Hematopoietic multipotent progenitor cell treated with erythropoietin and hydrocortisone succinate and interleukin-3 and kit ligand, for 4 days (in vitro differentiated cells): ENCODE measurements around the gene CD151.

ENCODE experiments used
- DNase-seq: peaks from one replicate; pipeline ENCODE4 v3.0.0-alpha.2; 2015

Gene CD151

DNA sequence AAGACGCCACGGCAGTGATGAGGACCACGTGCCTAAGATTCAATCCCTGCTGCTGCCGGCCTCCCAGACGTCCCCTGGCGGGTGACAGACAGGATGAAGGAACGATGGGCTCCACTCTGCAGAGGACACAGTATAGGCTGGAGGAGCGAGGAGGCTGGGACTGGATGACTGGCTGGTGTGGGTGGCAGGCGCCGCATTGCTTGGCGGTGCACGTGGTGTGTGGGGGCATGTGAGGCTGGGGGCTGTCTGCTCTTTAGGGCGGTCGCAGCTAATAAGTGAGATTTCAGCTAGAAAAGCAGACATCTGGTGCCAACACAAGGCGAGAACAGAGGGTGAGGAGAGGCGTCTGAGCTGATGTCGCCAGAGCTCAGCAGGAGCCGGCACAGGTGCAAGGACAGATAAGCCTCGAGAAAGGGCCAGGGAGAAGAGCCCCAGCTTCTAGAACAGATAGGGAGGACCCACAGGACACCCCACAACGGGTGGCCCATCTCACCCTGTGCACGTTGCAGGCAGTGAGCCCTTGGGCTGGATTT, 43.1 kb downstream of the CD151 start:
- peak; percentile 90 for DNase-seq

DNA sequence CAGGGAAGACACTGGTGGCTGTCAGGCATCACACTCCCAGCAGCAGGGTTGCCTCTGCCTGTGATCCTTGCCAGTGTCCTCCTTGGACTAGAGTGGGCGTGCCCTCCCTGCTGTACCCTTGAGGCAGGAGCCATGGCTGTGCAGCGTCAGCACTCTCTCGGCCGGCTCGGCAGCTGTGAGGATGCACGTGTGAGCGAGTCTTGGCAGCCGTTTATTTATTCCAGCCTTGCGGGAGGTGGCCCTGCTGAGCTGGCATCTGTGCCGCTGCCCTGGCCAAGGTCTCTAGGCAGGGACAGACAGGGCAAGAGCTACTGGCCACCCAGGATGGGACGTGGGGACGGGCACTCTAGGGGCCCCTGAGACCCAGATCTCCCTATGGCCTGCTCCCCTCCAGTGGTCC, 43.8 kb downstream of the CD151 start:
- no peak for DNase-seq

DNA sequence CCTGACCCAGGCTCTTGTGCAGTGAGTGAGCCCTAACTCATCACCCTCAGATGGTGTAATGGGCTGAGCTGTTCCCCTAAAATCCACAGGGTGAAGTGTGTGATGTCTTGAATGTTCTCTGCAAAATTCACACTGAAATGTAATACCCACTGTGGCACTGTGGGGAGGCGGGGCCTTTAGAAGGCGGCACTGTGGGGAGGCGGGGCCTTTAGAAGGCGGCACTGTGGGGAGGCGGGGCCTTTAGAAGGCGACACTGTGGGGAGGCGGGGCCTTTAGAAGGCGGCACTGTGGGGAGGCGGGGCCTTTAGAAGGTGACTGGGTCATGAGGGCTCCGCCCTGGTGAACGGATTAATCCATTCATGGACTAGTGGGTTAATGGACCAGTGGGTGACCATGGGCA, 44.8 kb downstream of the CD151 start:
- DNase-seq, result peak; percentile 74

DNA sequence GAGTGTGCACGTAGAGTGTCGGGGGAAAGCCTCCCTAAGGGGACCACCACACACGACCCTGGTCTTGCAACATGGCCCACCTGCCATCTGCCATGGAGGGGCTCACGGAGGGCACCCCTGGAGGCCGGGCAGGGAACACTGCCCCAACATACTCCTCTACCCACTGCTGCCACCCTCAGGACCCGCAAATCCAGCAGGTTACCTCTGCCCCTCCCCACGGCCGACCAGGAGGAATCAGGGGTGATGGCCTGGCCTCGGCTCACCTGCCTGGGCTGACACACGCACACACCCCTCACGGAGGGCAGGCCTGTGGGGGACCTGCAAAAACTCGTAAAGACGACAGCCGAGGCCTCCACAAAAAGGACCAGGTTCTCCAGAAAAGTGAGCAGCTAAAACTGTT, 47.7 kb downstream of the CD151 start:
- DNase-seq, result no peak

DNA sequence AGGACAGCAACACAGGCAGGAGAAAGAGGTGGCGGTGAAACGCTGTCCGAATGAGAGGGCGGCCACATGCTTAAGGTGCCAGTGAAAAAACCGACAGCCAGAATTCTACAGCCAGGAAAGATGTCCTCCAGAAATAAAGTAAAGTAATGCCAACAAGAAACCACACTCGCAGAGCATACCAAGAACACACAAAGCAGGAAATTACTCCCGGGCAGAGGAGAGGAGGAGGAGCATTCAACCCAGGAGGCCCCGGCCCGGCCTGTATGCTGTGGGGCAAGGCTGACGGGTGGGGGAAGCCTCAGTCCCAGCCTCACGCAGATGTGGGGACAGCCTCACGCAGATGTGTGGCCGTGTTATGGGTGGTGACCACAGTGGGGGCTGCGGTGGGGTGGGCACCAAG, 49.8 kb downstream of the CD151 start:
- no peak for DNase-seq

DNA sequence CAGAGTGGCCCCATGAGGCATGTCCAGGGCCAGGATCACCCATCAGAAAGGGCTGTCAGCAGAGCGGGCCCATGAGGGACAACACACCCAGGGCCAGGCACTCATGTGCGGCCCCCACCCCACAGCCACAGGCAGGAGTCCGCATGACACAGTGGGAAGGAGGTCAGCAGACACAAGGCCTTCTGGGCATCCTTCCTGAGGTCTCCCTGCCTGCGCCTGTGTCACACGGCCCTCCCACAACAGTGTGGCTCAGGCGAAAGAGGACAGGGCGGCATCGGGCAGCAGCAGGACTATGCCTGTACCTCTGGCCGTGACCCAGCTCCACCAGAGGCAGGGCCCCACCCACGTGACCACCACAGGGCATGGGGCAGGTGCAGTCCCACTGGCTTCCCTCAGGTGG, 50.8 kb downstream of the CD151 start:
- DNase-seq, result no peak

DNA sequence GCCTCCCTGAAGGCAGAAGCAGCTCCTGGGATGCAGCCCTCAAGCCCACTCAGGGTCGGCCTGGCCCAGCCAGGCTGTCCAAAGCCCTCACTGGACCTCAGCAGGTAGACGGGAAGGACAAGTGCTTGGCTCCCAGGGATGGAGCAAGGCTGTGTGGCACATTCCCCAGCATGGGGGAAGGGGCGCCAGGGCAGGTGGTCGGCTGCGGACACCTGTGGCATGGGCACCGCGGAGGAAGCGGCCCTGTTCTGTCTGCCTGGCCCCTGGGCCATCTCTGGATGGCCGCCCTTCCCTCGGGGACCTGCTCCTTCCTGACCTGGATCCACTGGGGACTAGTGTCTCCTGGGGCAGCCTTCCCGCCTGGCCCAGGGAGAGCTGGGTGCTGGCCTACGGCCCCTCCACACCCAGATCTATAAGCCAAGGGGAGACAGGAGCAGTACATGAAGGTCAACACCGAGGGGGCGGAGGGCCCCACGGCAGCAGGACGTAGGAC, 51.9 kb downstream of the CD151 start:
- no peak for DNase-seq

DNA sequence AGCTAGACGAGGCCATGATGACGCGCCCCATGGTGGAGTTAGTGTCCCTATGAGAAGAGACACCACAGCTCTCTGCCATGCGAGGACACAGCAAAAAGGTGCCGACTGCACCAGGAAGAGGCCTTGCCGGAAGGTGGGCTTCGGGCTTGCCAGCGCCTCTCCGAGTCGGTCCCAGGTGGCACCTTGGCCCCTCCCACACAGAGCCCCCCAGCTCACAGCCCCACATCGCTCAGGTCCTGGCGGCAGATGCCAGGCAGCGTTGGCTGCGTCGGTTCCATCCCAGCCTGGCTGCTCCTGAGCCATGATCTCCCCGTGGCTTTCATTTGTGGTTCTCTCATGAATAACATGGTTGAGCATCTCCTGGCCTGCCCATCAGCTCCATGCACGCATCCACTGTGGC, 53.8 kb downstream of the CD151 start:
- DNase-seq, result no peak

DNA sequence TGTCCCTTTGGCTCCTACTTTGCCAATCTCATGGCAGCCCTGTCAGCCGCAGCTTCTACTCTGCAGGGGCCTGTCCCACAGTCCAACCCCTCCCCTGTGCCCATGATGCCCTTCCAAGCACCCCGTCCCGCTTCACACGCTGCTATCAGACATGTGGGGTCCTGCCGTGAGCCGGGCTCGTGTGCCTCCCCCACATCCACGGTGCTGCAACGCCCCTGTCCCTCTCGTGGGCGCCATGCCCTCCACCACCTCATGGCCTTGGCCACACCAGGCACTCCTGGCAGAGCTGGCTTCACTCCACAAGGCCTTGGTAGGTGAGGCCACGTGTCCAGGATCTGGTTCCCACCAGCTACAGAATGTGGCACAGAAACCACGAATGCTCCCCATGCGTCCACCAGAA, 54.8 kb downstream of the CD151 start:
- no peak for DNase-seq
